Activated T-helper 2 cell treated with anti-CD3 and anti-CD28 coated beads, Interferon-gamma antibody, Interleukin-2, Interleukin-4, amounts not matched to agents 10 μg/mL and 5 μg/mL and 100 μg/mL, durations not matched to agents 14 hours and 24 hours and 36 hours (primary cell): ENCODE measurements around the gene DNAJC27. TPM values are rescaled to one million over a fixed set of nuclear protein-coding genes. Genes with fewer than 3 reads are reported as not detected.

ENCODE experiments used
- total RNA-seq: library from RNA; stranded (reverse); gene quantifications from 2 replicates; pipeline ENCODE4 v1.2.3, GENCODE V29; 2022

Gene DNAJC27
- total RNA-seq, 1 donor from 2014 or later = 6.1 TPM

Other genes with a start within 250 kb of the DNAJC27 start
- 25.9 and 26.6 TPM in 2 replicates for gene PTRHD1, start 178.6 kb downstream of the DNAJC27 start, total RNA-seq
- 41.8 and 46.4 TPM in 2 replicates for gene CENPO, start 178.5 kb downstream of the DNAJC27 start, total RNA-seq
- 108 and 112 TPM in 2 replicates for gene ADCY3, start 51.7 kb downstream of the DNAJC27 start, total RNA-seq
- gene EFR3B, start 70.1 kb upstream of the DNAJC27 start, total RNA-seq = 0.34 and 0.46 TPM in 2 replicates
- gene POMC, start 196.6 kb upstream of the DNAJC27 start, total RNA-seq = 5.8 and 6.7 TPM in 2 replicates